ENCODE results near the gene TMEM161A. TPM values are rescaled to one million over a fixed set of nuclear protein-coding genes. Genes with fewer than 3 reads are reported as not detected.

TMEM161A gene
- total RNA-seq, 2 donors from 2014 or later: 16.8 to 22.2 TPM

- no peak for DNase-seq (ENCODE audit: low spot score)
- Histone ChIP-seq H3K9me3 (peaks cover 0 to 5% of the 10 kb centered on the region in 2 donors), H3K36me3 (no peaks in the 10 kb centered on the region), H3K4me1 (no peaks in the 10 kb centered on the region), H3K27me3 (no peaks in the 10 kb centered on the region), H3K4me3 (no peak overlapping the region), H3K27ac (no peak overlapping the region)
- no peak for TF ChIP-seq CTCF (IDR thresholded peaks at IDR 0.05)
These were observed 21.3 kb upstream of the TMEM161A start for GRCh38 chr19:19159534-19159933.

- no peaks in the 10 kb centered on the region for H3K36me3 ChIP-seq
- no peak overlapping the region for H3K4me3 ChIP-seq
- H3K27me3 ChIP-seq: no peaks in the 10 kb centered on the region
- H3K9me3 ChIP-seq: peaks cover 0 to 5% of the 10 kb centered on the region in 2 donors
- no peak for TF ChIP-seq CTCF (IDR thresholded peaks at IDR 0.05)
- no peak for DNase-seq (ENCODE audit: low spot score)
- H3K27ac ChIP-seq: no peak overlapping the region
- H3K4me1 ChIP-seq: no peaks in the 10 kb centered on the region
These were observed 19.5 kb upstream of the TMEM161A start for GRCh38 chr19:19157808-19158207.

- H3K27ac ChIP-seq: no peak overlapping the region
- H3K36me3 ChIP-seq: no peaks in the 10 kb centered on the region
- H3K4me1 ChIP-seq: no peaks in the 10 kb centered on the region
- H3K4me3 ChIP-seq: no peak overlapping the region
- peaks cover 0 to 5% of the 10 kb centered on the region in 2 donors for H3K9me3 ChIP-seq
- no peak for TF ChIP-seq CTCF (IDR thresholded peaks at IDR 0.05)
- no peaks in the 10 kb centered on the region for H3K27me3 ChIP-seq
- DNase-seq (ENCODE audit: low spot score): no peak
These were observed 17.4 kb upstream of the TMEM161A start for GRCh38 chr19:19155495-19156219.

GRCh38 chr19:19154768-19155494 lies 16.7 kb upstream of the TMEM161A start:
- Histone ChIP-seq H3K36me3 (no peaks in the 10 kb centered on the region), H3K4me3 (no peak overlapping the region), H3K4me1 (no peaks in the 10 kb centered on the region), H3K27ac (no peak overlapping the region), H3K9me3 (peaks cover 0 to 5% of the 10 kb centered on the region in 2 donors), H3K27me3 (no peaks in the 10 kb centered on the region)
- no peak for DNase-seq (ENCODE audit: low spot score)
- TF ChIP-seq CTCF (IDR thresholded peaks at IDR 0.05): no peak

GRCh38 chr19:19152668-19153384 lies 14.5 kb upstream of the TMEM161A start:
- peaks cover 0 to 5% of the 10 kb centered on the region in 2 donors for H3K9me3 ChIP-seq
- no peak overlapping the region for H3K4me3 ChIP-seq
- no peaks in the 10 kb centered on the region for H3K27me3 ChIP-seq
- peak overlapping the region in 1 of 2 donors; percentile 16 for H3K27ac ChIP-seq
- H3K36me3 ChIP-seq: no peaks in the 10 kb centered on the region
- no peak for DNase-seq (ENCODE audit: low spot score)
- H3K4me1 ChIP-seq: no peaks in the 10 kb centered on the region
- no peak for TF ChIP-seq CTCF (IDR thresholded peaks at IDR 0.05)

Measured in right atrium auricular region (tissue), 2 donors.